Measurements from ENCODE around the gene MICAL3.

MICAL3 gene

DNA sequence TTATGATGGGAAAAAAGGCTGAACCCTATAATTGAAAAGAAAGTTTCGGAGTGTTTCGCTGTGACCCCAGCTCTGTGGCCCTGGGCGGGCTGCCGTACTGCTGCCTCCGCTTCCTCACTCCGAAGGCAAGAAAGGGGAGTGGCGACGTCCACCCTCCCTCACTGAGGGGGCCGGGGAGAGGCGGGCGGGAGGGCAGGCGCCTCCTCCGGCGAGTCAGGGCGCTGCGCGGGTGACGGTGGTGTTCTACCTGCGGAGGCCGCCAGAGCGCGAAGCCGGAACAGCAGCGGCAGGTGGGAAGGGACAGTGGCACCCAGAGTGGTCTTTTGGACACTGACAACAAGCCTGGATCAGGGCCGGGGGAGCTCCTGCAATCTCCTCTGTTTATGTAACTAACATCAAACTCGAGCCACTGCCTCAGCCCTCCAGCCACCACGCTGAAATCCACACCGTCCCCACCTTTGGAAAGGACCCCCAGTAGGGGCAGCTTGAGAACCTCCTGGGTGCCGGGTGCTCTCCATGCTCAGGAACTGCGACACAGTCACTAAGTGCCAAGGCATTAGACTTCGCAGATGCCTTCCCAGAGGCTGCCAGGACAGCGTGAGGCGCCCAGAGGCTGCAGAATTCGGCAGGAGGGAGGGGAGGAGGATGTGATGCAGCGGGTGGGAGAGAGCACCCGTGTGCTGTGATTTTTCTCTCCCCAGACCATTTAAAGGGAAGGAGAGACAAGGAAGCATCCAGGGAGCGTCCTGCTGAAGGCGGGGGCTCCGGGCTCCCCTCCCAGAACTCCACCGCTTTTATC, 275.6 kb downstream of the MICAL3 start:
- TF ChIP-seq, protein P1, sequence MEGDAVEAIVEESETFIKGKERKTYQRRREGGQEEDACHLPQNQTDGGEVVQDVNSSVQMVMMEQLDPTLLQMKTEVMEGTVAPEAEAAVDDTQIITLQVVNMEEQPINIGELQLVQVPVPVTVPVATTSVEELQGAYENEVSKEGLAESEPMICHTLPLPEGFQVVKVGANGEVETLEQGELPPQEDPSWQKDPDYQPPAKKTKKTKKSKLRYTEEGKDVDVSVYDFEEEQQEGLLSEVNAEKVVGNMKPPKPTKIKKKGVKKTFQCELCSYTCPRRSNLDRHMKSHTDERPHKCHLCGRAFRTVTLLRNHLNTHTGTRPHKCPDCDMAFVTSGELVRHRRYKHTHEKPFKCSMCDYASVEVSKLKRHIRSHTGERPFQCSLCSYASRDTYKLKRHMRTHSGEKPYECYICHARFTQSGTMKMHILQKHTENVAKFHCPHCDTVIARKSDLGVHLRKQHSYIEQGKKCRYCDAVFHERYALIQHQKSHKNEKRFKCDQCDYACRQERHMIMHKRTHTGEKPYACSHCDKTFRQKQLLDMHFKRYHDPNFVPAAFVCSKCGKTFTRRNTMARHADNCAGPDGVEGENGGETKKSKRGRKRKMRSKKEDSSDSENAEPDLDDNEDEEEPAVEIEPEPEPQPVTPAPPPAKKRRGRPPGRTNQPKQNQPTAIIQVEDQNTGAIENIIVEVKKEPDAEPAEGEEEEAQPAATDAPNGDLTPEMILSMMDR (IDR thresholded peaks at IDR 0.05; ENCODE audit: control insufficient read depth, extremely low read depth, insufficient read depth): no peak
- no peak for DNase-seq (ENCODE audit: low read depth)
- H3K4me3 ChIP-seq (ENCODE audit: low read depth, low read length): no peak overlapping the region

DNA sequence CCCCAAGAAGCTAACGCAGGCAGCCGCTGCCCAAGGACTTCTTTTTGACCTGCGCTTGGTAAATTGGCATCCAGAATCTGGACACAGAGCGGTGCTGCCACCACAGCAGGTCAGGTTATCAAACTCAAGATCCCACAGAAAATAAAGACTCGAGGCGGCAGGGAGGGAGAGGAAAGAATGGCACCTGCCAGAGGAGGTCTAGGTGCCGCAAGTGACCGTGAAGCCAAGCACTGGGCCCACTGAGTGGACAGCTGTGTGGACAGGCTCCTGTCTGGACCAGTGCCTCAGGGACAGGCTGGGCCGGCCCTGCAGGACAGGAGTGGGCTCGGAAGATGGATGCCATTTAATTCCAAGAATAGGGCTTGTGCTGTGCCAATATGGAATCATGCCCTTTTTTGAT, 277.4 kb downstream of the MICAL3 start:
- TF ChIP-seq, protein P1 (IDR thresholded peaks at IDR 0.05; ENCODE audit: control insufficient read depth, extremely low read depth, insufficient read depth): no peak
- DNase-seq (ENCODE audit: low read depth): no peak
- H3K4me3 ChIP-seq (ENCODE audit: low read depth, low read length): no peak overlapping the region

DNA sequence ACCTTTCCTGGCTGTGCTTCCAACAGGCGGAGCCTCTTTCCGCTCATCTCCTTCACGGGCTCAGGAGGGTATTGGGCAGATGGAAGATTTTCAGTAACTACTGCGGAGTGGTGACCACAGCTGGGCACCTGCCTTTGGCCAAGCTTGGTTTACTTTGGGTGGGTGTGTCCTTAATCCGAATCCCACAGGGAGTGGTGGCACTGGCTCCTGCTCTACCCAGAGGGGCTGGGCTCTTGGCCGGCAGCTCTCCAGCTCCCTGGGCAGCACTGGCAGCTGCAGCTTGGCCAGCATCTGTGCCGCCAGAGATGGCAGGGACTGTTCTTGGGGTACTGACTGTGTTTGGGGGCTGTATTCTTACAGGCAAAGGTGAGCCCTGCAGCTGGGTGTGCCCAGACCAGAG, 279.9 kb downstream of the MICAL3 start:
- no peak for DNase-seq (ENCODE audit: low read depth)
- H3K4me3 ChIP-seq (ENCODE audit: low read depth, low read length): no peak overlapping the region
- TF ChIP-seq, protein P1 (IDR thresholded peaks at IDR 0.05; ENCODE audit: control insufficient read depth, extremely low read depth, insufficient read depth): no peak

DNA sequence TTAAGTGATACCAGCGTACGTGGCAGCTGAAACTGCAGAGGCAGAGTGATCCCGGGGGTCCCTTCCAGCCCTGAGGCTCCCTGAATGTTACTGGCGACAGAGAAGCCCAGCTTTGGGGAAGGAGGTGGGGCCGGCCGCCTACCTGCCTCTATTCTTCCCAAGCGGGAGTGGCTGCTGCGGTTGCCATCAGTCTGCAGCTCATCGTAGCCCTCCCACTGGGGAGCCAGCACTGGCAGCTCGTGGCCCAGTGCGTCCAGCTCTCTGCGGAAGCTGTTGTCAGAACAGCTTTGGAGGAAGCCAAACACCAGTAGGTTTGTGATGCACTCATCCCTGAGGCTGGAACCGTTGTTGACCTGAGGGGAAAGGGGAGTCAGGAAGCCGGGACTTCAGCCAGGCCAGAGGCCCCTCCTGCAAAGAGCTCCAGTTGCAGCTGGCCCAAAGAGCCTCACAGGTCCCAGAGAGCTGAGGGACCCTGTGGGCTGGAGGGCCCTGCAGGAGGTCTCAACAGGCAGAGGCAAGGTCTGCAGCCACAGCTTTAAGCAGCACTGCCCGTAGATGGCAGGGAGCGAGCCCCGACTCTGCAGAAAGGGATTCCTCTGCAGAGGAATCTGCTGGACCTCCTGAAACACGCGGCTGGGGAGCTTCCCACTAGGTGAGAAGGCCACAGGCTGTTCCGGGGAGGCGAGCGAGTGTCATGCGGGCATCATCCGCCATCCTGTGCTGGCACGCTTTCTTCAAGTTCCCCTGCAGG, 280.5 kb downstream of the MICAL3 start:
- H3K4me3 ChIP-seq (ENCODE audit: low read depth, low read length): no peak overlapping the region
- TF ChIP-seq, protein P1 (IDR thresholded peaks at IDR 0.05; ENCODE audit: control insufficient read depth, extremely low read depth, insufficient read depth): no peak
- DNase-seq (ENCODE audit: low read depth): no peak

DNA sequence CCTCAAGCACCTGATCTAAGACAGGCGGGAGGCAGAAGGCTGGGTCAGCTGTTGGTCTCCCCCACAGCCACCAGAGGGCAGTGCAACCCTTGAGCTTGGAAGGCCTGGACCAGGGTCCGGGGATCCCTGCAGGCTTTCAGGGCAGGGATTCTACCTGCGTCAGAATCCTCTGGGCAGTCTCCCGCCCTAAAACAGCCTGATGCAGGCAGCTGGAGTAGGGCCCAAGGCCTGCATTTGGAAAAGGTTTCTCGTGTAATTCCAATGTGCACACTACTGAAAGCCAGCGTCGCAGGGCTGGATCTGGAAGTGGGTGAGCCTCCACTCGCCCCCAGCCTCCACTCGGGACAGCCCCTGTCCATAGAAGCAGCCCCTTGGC, 281.8 kb downstream of the MICAL3 start:
- TF ChIP-seq, protein P1 (IDR thresholded peaks at IDR 0.05; ENCODE audit: control insufficient read depth, extremely low read depth, insufficient read depth): peak; percentile 85
- peak; percentile 25 for DNase-seq (ENCODE audit: low read depth)
- no peak overlapping the region for H3K4me3 ChIP-seq (ENCODE audit: low read depth, low read length)

DNA sequence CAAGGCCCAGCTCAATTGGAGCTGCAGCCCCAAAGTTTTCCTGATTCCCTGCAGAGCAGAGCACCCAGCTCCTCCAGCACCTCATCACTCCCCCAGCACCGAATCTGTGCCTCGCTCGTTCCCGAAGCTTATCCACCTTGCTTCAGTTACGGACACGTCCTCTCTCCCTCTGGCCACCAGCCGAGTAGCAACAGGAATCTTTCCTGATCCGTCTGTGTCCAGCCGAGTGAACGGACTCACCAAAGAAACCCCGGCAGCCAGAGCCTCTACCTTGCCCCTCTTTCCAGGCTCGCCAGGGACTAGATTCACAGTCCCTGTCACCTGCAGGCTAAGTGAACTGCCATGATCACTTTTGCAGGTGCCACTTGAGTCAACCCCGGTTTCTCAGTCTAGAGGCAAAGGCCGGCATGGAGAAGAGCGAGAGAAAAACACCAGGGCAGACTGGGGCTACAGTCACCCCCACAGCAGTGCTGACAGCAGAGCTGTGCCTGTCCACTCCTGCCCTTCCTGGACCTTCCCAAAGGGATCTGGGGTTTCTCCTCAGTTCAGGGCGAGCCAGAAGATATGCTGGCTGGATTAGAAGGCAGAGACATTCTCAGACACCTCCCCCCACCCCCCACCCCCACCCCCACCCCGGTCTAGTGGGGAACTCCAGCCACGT, 282.4 kb downstream of the MICAL3 start:
- no peak overlapping the region for H3K4me3 ChIP-seq (ENCODE audit: low read depth, low read length)
- TF ChIP-seq, protein P1 (IDR thresholded peaks at IDR 0.05; ENCODE audit: control insufficient read depth, extremely low read depth, insufficient read depth): no peak
- no peak for DNase-seq (ENCODE audit: low read depth)
